WERI-Rb-1 (cell line): Measurements from ENCODE around the gene DCAKD.

Experiments
- DNase-seq: peaks from one replicate; pipeline ENCODE4 v3.0.0-alpha.2; 2020
- H3K27ac ChIP-seq: fragments of 250-450 bp; sonication (Bioruptor Pico); 2 replicates; pipeline ENCODE4 v1.5.1; 2020; ENCODE audit warnings: mild to moderate bottlenecking, moderate library complexity
- H3K27me3 ChIP-seq: fragments of 250-450 bp; sonication (Bioruptor Pico); 2 replicates; pipeline ENCODE4 v1.5.1; 2021; ENCODE audit warnings: mild to moderate bottlenecking, low read depth, moderate library complexity; ENCODE audit not compliant: insufficient read depth, severe bottlenecking
- H3K36me3 ChIP-seq: fragments of 250-450 bp; sonication (Bioruptor Pico); 2 replicates; pipeline ENCODE4 v1.5.1; 2020; ENCODE audit warnings: mild to moderate bottlenecking, moderate library complexity
- H3K4me3 ChIP-seq: 2 replicates; pipeline ENCODE4 v1.5.1; 2011; ENCODE audit warnings: low read depth, mild to moderate bottlenecking, control low read depth, low read length
- H3K9me3 ChIP-seq: fragments of 250-450 bp; sonication (Bioruptor Pico); 2 replicates; pipeline ENCODE4 v1.5.1; 2021; ENCODE audit warnings: mild to moderate bottlenecking, moderate library complexity; ENCODE audit not compliant: severe bottlenecking
- CTCF ChIP-seq: IDR thresholded peaks from 2 replicates; pipeline ENCODE4 v1.5.1; 2011; ENCODE audit warnings: low read depth, mild to moderate bottlenecking, control low read depth, inconsistent platforms, low read length

Gene DCAKD

GRCh38 chr17:45008216-45008615, 43.2 kb downstream of the DCAKD start:
- no peak overlapping the region for H3K4me3 ChIP-seq
- no peaks in the 10 kb centered on the region for H3K27me3 ChIP-seq
- peak overlapping the region; percentile 23; the same call in 1 of the 2 replicates for H3K27ac ChIP-seq
- no peaks in the 10 kb centered on the region for H3K36me3 ChIP-seq
- no peaks in the 10 kb centered on the region for H3K9me3 ChIP-seq
- DNase-seq = no peak
- no peak for TF ChIP-seq CTCF

- Histone ChIP-seq H3K27ac (peak overlapping the region; percentile 71), H3K4me3 (peak overlapping the region; percentile 17), H3K9me3 (no peaks in the 10 kb centered on the region), H3K36me3 (no peaks in the 10 kb centered on the region), H3K27me3 (no peaks in the 10 kb centered on the region)
- peak; percentile 86 for DNase-seq
- peak; percentile 41 for TF ChIP-seq CTCF
These were observed 44.4 kb downstream of the DCAKD start for GRCh38 chr17:45006927-45007461.

- no peak for DNase-seq
- H3K36me3 ChIP-seq = no peaks in the 10 kb centered on the region
- TF ChIP-seq CTCF = no peak
- no peak overlapping the region for H3K4me3 ChIP-seq
- no peaks in the 10 kb centered on the region for H3K9me3 ChIP-seq
- H3K27me3 ChIP-seq = no peaks in the 10 kb centered on the region
- peak overlapping the region; percentile 83 for H3K27ac ChIP-seq
These were observed 45.7 kb downstream of the DCAKD start for GRCh38 chr17:45005700-45006099.

GRCh38 chr17:45004388-45004787, 47.0 kb downstream of the DCAKD start:
- Histone ChIP-seq H3K27ac (peak overlapping the region; percentile 41), H3K4me3 (no peak overlapping the region), H3K36me3 (no peaks in the 10 kb centered on the region), H3K9me3 (peaks cover 4% of the 10 kb centered on the region), H3K27me3 (no peaks in the 10 kb centered on the region)
- no peak for TF ChIP-seq CTCF
- DNase-seq = no peak

- Histone ChIP-seq H3K36me3 (no peaks in the 10 kb centered on the region), H3K4me3 (no peak overlapping the region), H3K27me3 (no peaks in the 10 kb centered on the region), H3K27ac (peak overlapping the region; percentile 41), H3K9me3 (peaks cover 6% of the 10 kb centered on the region)
- TF ChIP-seq CTCF = no peak
- DNase-seq = no peak
These were observed 47.6 kb downstream of the DCAKD start for GRCh38 chr17:45003877-45004276.

GRCh38 chr17:45001310-45001709, 50.1 kb downstream of the DCAKD start:
- TF ChIP-seq CTCF = no peak
- DNase-seq = no peak
- H3K36me3 ChIP-seq = no peaks in the 10 kb centered on the region
- H3K27me3 ChIP-seq = no peaks in the 10 kb centered on the region
- H3K4me3 ChIP-seq = no peak overlapping the region
- H3K9me3 ChIP-seq = peaks cover 6% of the 10 kb centered on the region
- H3K27ac ChIP-seq = no peak overlapping the region
